ENCODE results near the gene DSCAM. TPM values are rescaled to one million over a fixed set of nuclear protein-coding genes. Genes with fewer than 3 reads are reported as not detected.

The DSCAM gene
- total RNA-seq, 1 donor from 2014 or later = 0.06 TPM

- H3K4me3 ChIP-seq (ENCODE audit: low read depth, low read length) = no peak overlapping the region
- no peak for DNase-seq (ENCODE audit: low read depth)
- TF ChIP-seq CTCF (conservative IDR thresholded peaks at IDR 0.05; ENCODE audit: low read depth, low read length) = no peak
These were observed 830.3 kb downstream of the DSCAM start for GRCh38 chr21:40016667-40017066.

- TF ChIP-seq CTCF (conservative IDR thresholded peaks at IDR 0.05; ENCODE audit: low read depth, low read length) = no peak
- DNase-seq (ENCODE audit: low read depth) = no peak
These were observed 830.7 kb downstream of the DSCAM start for GRCh38 chr21:40016234-40016633.

GRCh38 chr21:40015818-40016217, 831.1 kb downstream of the DSCAM start:
- DNase-seq (ENCODE audit: low read depth) = no peak
- TF ChIP-seq CTCF (conservative IDR thresholded peaks at IDR 0.05; ENCODE audit: low read depth, low read length) = no peak
- no peak overlapping the region for H3K4me3 ChIP-seq (ENCODE audit: low read depth, low read length)

More at GRCh38 chr21:40016234-40016633, 830.7 kb downstream of the DSCAM start:
- no peak overlapping the region for H3K4me3 ChIP-seq (ENCODE audit: low read depth, low read length)

GRCh38 chr21:40014394-40014793, 832.6 kb downstream of the DSCAM start:
- no peak for DNase-seq (ENCODE audit: low read depth)
- TF ChIP-seq CTCF (conservative IDR thresholded peaks at IDR 0.05; ENCODE audit: low read depth, low read length) = no peak
- no peak overlapping the region for H3K4me3 ChIP-seq (ENCODE audit: low read depth, low read length)

- TF ChIP-seq CTCF (conservative IDR thresholded peaks at IDR 0.05; ENCODE audit: low read depth, low read length) = no peak
- DNase-seq (ENCODE audit: low read depth) = no peak
These were observed 833.8 kb downstream of the DSCAM start for GRCh38 chr21:40013001-40013735.

GRCh38 chr21:40011371-40011770, 835.6 kb downstream of the DSCAM start:
- no peak overlapping the region for H3K4me3 ChIP-seq (ENCODE audit: low read depth, low read length)
- TF ChIP-seq CTCF (conservative IDR thresholded peaks at IDR 0.05; ENCODE audit: low read depth, low read length) = no peak
- DNase-seq (ENCODE audit: low read depth) = no peak

More at GRCh38 chr21:40013001-40013735, 833.8 kb downstream of the DSCAM start:
- H3K4me3 ChIP-seq (ENCODE audit: low read depth, low read length) = no peak overlapping the region

- no peak for DNase-seq (ENCODE audit: low read depth)
- no peak for TF ChIP-seq CTCF (conservative IDR thresholded peaks at IDR 0.05; ENCODE audit: low read depth, low read length)
- H3K4me3 ChIP-seq (ENCODE audit: low read depth, low read length) = no peak overlapping the region
These were observed 844.0 kb downstream of the DSCAM start for GRCh38 chr21:40002978-40003377.

Measured in epithelial cell of proximal tubule (primary cell).